GM12891 (cell line): ENCODE measurements around the gene REG3G.

Experiments used
- POLR2A ChIP-seq: IDR thresholded peaks from 2 replicates; pipeline ENCODE4 v1.6.1; 2011; ENCODE audit warnings: low read depth, low read length, control low read depth
- TAF1 ChIP-seq: IDR thresholded peaks from 2 replicates; pipeline ENCODE4 v1.6.1; 2011; ENCODE audit warnings: low read depth, low read length, control low read depth

DNA sequence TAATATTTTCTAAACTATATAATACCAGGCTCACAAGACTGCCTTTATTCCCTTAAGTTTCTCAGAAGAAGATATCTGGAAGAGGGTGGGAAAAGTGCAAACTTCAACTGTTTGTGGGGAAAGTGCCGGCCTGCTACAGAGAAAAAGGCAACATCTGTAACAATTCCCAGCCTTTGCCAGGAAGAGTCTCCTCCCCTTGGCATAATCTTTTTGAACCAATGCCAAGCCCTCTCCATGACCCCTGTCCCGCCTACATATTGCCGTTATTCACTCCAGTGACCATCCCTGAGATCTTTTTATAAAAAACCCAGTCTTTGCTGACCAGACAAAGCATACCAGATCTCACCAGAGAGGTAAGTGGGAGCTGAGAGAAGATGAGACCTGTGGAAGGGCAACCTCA lies at the start of gene REG3G:
- TF ChIP-seq POLR2A (no peak), TAF1 (no peak)
